SK-N-SH treated with all-trans-retinoic acid at 6 μM for 48 hours (cell line): Measurements from ENCODE around the gene SMG7.

Source experiments
- TF ChIP-seq, protein P1 (sequence below): fragments of 250-450 bp; sonication (Bioruptor Pico); IDR thresholded peaks from 2 replicates; pipeline ENCODE4 v1.5.0; 2020; ENCODE audit warnings: mild to moderate bottlenecking, moderate library complexity
- TF ChIP-seq, protein P2 (sequence below): fragments of 250-450 bp; sonication (Bioruptor Pico); IDR thresholded peaks from 2 replicates; pipeline ENCODE4 v1.8.0; 2020; ENCODE audit warnings: mild to moderate bottlenecking, moderate library complexity, borderline replicate concordance

DNA sequence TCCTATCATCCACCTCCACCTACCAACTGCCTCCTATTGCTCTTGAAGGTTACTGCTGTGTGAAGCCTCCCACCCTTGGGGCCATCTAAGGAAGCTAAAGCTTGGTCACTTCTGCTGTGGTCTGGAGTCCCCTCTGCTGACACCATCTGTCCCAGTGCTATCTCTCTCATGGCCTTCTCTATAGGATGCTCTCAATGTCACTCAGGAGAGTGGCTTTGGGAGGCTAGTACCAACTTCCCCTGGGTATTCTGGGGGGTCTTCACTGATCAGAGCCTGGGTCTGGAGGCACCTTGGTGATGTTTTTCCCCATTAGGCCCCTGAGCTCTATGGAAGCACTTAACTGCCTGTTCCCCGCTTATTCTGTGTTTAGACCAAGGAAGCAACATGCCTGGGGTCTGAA lies 130.2 kb downstream of the SMG7 start:
- TF ChIP-seq, protein P1, sequence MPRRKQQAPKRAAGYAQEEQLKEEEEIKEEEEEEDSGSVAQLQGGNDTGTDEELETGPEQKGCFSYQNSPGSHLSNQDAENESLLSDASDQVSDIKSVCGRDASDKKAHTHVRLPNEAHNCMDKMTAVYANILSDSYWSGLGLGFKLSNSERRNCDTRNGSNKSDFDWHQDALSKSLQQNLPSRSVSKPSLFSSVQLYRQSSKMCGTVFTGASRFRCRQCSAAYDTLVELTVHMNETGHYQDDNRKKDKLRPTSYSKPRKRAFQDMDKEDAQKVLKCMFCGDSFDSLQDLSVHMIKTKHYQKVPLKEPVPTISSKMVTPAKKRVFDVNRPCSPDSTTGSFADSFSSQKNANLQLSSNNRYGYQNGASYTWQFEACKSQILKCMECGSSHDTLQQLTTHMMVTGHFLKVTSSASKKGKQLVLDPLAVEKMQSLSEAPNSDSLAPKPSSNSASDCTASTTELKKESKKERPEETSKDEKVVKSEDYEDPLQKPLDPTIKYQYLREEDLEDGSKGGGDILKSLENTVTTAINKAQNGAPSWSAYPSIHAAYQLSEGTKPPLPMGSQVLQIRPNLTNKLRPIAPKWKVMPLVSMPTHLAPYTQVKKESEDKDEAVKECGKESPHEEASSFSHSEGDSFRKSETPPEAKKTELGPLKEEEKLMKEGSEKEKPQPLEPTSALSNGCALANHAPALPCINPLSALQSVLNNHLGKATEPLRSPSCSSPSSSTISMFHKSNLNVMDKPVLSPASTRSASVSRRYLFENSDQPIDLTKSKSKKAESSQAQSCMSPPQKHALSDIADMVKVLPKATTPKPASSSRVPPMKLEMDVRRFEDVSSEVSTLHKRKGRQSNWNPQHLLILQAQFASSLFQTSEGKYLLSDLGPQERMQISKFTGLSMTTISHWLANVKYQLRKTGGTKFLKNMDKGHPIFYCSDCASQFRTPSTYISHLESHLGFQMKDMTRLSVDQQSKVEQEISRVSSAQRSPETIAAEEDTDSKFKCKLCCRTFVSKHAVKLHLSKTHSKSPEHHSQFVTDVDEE (CRISPR knock-in tag): no peak
- TF ChIP-seq, protein P2, sequence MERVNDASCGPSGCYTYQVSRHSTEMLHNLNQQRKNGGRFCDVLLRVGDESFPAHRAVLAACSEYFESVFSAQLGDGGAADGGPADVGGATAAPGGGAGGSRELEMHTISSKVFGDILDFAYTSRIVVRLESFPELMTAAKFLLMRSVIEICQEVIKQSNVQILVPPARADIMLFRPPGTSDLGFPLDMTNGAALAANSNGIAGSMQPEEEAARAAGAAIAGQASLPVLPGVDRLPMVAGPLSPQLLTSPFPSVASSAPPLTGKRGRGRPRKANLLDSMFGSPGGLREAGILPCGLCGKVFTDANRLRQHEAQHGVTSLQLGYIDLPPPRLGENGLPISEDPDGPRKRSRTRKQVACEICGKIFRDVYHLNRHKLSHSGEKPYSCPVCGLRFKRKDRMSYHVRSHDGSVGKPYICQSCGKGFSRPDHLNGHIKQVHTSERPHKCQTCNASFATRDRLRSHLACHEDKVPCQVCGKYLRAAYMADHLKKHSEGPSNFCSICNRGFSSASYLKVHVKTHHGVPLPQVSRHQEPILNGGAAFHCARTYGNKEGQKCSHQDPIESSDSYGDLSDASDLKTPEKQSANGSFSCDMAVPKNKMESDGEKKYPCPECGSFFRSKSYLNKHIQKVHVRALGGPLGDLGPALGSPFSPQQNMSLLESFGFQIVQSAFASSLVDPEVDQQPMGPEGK (CRISPR knock-in tag): no peak
